ENCODE data around the gene KCNJ5.

KCNJ5 gene

DNA sequence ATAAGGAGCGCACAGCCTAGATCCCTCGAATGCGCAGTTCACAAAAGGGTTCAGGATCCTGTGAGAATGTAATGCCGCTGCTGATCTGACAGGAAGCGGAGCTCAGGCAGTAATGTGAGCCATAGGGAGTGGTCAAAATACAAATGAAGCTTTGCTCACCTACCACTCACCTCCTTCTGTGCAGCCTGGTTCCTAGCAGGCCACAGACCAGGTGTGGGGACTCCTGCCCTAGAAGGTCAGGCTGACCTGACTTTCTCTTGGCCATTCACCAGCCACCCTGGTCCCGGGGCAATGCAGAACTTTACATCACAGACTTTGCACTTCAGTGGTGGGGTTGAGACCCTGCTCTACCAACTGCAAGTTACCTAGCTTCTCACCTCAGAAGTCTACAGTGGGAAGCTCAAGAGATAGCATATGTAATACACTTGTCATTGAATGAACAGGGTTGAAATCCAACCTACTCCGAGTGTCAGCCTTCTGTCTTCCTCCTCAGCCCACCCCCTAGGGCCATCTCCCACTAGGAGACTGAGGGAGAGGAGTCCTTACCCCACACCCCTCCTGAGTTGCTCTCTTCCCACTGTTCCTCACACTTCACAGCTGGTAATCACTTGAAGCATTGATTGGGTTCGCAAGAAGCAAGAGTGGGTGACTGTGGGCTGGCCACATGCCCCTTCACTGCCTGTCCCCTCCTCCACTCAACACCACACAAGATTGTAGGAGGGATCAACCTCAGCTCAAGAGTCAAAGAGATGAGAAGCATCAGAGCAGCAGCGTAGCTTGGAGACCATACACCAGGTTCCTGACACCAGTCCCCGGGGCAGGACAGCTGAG, 22.1 kb upstream of the KCNJ5 start:
- DNase-seq (ENCODE audit: low read depth in 4 of 4, low spot score in 1 of 4): no peak

DNA sequence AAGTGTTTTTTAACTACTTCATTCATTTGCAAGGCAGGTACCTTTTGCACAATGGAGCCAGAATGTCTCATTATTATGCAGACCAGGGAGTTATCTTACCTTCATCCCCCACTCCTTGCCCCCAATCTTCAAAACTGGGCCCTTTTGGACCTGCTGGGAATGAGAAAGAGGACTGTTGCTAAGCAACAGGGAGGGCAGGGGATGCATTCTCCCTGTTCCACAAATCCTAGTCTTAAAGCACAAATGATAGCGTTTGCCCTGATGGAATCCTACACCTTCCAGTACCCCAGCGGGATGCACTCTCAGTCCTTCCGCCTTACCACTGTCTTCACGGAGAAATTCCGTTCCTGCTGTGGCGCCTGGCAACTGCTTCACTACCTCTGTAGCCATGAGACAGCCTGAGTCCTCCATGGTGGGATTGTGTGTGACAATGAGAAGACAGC, 20.0 kb upstream of the KCNJ5 start:
- no peak for DNase-seq (ENCODE audit: low read depth in 4 of 4, low spot score in 1 of 4)

DNA sequence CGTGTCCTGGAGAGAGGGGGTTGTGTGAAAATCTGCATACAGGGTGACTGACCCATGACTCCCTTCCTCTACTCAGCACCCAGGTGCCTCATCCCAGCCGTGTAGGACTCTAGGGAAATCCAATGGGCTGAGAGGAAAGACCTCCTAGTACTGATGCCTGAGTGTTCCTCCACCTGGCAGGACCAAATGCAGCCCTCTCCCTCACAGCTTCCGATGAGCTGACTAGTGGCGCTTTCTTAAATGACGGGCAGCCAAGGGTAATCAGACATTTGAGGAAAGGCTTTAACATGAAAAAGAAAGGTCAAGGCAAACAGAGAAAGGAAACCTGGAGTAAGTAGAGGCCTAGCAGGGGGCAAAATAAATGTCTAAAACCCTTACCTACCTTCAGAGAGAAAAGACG, 19.1 kb upstream of the KCNJ5 start:
- no peak for DNase-seq (ENCODE audit: low read depth in 4 of 4, low spot score in 1 of 4)

DNA sequence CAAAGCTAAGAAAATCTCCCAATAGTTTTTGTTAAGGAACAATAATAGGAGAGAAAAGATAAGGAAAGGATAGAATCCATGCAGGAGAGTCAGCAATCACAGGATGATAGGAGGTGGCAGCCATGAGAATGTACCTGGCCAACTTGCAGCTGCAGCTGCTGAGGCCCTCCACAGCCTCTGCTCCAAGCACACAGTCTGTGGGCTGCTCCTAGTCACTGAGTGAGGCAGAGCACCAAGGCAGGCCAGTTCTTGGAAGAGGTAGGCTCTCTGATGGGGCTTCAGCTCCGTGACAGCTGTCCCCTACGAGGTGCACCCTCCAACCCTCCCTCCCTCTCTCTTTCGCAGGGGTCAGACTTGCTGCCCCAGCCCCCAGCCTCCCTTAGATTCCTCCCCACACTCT, 18.6 kb upstream of the KCNJ5 start:
- no peak for DNase-seq (ENCODE audit: low read depth in 4 of 4, low spot score in 1 of 4)

DNA sequence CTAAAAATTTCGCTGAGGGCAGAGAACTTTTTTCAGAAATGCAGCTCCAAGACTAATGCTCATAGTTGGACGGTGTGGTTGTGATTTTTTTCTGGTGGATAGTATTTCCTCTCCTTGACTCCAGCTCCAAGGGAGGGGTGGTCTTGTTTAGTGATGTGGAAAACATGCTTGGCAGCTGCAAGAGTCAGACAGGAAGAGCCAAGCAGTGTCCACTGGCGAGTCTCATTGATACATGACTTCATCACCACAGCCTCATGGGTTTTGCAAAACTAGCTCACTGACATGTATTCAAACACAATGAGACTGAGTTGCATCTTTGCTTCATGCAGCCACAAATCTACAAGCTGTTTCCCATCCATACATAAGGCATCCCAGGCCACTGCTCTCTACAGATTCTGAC, 16.7 kb upstream of the KCNJ5 start:
- no peak for DNase-seq (ENCODE audit: low read depth in 4 of 4, low spot score in 1 of 4)

DNA sequence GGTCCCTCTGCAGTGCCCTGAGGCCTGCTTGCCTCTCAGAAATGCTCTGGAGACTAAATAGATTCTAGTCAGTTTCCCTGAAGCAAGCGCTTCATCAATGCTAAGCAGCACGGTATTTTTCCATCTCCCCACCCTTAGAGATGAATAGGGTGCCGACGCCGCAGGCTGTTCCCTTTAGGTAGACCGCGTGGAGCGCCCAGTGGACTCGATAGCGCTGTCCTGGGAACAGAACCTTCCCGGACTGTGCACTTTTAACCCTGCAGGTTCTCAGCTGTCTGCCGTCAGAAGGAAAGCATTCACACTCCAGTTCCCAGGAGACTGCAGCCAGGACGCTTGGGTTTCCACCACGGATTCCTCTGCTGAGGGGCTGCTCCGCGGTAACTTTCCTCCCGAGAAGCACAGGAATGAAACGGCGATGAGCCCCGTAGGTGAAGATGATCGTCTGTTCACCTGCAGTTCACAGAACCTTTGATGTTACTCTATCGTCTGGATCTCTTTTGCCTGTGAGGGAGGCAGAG, 15.0 kb upstream of the KCNJ5 start:
- no peak for DNase-seq (ENCODE audit: low read depth in 4 of 4, low spot score in 1 of 4)

DNA sequence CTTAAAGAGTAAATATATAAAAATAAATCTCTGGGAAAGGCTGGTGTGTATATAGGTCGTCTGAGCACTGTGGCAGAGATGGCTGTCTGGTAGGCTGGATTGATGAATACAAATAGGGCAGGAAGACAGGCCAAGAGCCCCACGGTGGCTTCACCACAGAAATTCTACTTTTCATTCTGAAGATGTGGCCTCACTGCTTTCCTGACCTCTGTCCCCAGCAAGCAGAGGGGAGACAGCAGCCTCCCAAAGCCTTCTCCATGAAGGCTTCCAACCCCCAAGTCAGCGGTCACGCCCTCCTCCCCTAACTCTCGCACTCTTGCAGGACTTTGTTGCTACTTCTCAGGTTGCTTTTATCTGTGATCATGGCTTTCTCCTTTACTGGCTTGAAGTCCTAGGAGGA, 13.4 kb upstream of the KCNJ5 start:
- no peak for DNase-seq (ENCODE audit: low read depth in 4 of 4, low spot score in 1 of 4)

DNA sequence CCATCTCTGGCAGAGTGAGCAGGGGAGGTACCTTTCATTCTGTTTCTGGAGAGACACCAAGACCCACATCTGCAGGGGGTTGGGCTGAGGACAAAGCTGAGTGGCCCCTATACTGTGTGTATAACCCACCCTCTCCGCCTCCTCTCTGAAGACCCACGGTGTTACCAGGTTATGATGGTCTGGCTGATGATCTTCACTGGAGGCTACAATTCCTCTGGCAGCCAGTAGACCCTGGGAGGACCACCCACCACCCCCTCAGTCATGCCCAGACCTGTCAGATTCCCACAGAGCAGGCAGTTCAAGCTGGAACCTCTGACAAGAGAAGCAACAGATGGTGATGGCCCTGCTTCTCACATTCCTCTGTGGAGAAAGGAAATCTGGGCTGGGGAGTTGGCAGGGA, 12.7 kb upstream of the KCNJ5 start:
- DNase-seq (ENCODE audit: low read depth in 4 of 4, low spot score in 1 of 4): no peak

DNA sequence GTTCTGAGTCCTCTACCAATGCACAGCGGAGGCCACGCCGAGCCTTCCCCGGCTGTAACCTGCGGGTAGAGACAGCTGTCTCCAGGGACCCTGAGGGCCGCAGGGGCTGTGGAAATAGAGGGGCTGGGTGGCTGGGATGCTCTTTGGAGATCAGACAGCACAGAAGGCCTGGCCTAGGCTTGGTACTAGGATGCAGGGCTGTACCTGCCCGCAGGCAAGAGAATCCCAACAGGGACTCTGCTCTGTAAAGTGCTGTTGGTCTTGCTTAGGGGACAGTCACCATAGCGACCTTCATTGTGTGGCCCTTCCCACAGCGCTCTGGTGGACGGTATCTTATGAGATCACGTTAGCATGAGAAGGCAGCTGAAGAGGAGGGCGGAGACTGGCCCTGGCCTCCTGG, 11.3 kb upstream of the KCNJ5 start:
- no peak for DNase-seq (ENCODE audit: low read depth in 4 of 4, low spot score in 1 of 4)

DNA sequence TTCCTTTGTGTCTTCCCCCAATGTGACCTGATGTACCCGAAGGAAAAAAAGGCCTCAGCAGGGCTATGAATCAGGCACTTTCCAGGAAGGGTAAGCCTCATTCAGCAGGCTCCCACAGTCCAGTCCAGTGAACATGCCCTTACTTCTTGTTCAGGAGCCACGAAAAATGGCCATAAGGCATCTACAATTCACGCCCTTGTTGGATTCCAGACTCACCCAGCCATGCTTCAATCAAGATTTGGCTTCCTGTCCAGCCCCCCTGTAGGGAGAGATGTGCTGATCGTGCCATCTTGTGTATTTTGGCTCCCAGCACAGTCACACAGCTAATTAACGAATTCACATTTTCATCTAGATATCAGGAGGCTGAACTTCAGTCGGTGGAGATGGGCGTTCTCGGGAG, 9.9 kb upstream of the KCNJ5 start:
- DNase-seq (ENCODE audit: low read depth in 4 of 4, low spot score in 1 of 4): no peak

DNA sequence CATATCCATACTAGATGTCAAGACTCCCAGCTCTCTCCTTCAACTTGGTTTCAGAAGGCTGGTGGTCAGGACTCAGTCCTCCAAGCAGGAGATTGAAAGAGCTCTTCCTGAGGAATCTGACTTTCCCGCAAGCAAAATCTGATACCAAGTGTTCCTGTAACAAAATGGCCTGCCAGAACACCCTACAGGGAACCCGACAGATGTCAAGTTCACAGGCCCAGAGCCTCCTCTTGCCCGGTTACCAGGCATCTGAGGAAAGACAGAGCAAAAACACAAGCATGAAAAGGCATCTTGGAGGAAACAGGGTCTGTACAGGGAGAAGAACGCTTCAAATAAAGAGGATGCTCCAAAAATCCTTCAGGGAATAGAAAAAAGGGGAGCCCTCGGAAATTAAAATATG, 8.7 kb upstream of the KCNJ5 start:
- no peak for DNase-seq (ENCODE audit: low read depth in 4 of 4, low spot score in 1 of 4)

DNA sequence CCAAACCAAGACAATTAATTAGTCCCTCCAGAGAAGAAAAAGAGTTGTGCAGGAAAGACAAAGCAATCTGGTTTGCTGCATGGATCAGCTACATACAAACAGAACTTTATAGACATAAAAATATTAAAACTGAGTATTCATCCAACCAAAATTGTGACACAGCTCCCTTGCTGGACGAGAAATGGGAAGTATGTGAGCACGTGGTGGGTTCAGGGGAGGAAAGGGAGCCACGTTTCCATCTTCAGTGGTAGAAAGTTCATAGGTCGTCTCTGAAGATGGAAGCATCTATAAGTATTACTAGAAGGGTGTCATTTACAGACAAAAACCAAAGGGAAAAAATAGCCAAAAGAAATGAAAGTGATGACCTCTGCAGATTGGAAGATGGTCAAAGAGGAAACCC, 7.1 kb upstream of the KCNJ5 start:
- DNase-seq (ENCODE audit: low read depth in 4 of 4, low spot score in 1 of 4): no peak

DNA sequence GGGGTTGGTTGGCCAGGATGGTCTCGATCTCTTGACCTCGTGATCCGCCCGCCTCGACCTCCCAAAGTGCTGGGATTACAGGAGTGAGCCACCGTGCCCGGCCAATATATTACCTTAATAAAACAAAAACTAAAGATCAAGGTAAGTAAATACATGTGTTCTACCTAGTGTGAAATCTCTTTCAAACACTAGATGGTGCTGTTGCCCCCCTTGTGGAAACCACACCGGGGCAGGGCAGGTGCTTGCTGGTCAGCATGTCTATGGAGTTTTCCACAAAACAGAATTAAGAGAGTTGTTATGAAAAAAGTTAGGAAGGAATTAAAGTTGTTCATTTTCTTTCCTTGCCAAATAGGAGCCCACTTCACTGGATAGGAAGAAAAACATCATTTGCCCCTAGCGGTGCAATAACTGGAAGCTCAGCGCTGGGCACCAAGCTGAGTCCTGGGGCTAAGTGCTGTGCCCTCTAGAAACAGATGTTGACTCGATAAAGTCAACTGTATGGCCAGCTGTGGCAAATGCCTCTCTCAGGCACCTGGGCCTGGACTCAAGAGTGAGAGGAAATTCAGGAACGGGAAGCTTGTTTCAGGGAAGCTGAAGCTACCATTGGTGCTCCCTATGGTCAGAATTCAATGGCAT, 6.3 kb upstream of the KCNJ5 start:
- DNase-seq (ENCODE audit: low read depth in 4 of 4, low spot score in 1 of 4): peak in 3 of 4 experiments; percentile 25 to 37 (median 31)

DNA sequence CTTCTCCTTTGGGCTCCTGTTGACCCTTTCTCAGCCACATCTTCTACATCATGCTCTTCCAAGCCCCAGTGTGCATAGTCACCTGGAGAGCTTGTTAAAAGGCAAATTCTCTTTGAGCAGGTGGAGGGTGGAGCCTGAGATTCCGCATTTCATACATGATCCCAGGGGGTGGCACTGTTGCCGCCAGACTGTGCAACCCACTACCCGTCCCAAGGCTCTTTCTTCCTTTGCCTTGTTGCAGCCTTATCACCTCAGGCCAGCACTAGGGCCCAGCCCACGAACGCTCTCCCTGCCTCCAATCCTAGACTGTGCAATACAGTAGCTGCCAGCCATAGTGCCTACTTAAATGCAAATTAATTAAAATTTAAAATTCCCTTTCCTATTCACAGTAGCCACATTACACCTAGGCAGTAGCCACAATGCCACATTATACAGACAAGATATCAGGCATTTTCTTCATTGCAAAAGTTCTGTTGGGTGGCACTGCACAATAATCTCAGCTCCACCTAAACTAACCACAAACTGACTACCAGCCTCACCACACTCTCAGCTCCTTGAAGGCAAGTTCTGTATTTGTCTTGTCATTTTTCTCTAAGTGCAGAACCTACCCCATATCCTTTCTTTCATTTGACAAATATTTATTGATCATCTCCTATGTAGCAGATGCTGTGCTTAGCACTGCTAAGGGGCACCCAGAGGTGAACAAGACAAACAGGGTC, 4.6 kb upstream of the KCNJ5 start:
- no peak for DNase-seq (ENCODE audit: low read depth in 4 of 4, low spot score in 1 of 4)

DNA sequence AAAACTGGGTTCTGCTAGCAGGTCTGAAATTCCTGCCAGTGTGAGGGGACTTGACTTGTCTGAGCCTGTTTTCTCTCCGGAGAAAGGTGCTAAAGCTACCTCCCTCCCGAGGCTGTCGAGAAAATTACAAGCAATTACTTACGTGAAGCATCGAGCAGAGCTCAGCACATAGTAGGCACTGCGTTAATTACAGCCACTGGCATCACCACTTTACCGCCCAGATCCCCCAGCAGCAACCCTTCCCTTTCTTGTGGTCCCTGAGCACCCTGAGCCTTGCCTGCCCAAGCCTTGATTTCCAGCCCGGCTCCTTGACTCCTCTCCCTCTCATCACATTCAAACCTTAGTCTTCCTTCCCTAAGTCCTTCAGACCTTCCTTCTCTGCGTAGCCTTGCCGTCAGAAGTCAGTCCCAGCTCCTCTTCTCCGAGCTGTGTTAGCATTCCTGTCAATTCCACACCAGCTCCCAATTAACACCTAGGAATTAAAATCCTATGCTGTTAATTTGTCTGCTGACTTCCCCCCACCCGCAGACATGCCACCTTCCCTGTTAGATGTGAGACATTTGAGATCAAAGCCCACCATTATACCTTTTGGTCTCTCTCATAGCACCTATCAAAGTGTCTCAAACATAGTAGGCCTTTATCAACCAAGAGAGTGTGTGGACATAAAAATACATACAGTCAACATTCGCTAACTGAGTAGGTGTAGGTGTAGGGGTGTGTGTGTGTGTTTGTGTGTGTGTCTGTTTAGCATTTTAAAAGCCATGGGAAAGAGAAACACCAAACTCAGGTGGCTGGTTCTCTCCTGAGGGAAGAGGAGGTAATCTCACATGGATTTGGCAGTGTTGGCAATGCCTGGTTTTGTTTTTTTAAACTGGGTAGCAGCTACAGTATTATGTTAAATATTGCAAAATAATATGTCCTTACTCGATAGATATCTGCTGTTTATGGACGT, 2.8 kb upstream of the KCNJ5 start:
- no peak for DNase-seq (ENCODE audit: low read depth in 4 of 4, low spot score in 1 of 4)

DNA sequence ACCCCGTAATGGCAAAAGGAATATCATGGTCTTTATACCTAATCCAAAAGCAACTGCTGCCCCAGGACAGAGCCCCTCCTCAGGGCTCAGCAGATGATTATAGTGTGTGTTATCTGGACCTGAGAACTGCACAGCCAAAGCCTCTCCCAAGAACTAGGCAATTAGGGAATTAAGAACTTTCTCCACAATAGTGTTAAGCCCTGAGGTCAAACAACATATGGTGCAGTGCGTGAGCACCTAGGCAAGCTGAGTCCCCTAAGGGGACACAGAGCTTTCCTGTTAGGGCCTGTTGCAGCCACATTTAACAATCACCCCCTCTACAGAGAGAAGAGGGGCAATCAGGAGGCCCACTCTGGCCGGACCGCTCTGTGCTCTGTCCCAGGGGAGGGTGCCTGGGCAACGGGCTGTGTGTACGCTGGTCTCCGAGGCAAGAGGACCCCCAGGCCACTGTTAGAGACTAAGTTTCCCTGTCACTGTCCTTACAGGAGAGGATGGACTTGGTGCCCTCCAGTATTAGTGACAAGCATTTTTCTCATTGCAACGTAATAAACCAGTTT, 1.4 kb upstream of the KCNJ5 start:
- DNase-seq (ENCODE audit: low read depth in 4 of 4, low spot score in 1 of 4): no peak

DNA sequence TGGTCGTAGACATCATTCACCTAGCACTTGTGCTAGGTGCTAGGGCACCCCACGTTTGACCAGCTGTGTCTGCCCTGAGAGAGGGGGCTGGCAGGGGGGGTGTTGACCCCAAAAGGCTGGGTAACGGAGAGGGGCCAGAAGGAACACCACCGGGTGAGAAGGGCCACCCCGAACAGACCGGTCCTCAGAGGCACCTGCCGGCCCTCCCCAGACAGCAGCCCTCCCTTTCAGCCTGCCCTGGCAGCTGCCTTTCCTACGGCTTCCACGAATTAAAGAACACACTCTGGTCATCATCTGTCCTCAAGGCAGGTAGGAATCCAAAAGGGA, 977 bp upstream of the KCNJ5 start:
- DNase-seq (ENCODE audit: low read depth in 4 of 4, low spot score in 1 of 4): no peak

DNA sequence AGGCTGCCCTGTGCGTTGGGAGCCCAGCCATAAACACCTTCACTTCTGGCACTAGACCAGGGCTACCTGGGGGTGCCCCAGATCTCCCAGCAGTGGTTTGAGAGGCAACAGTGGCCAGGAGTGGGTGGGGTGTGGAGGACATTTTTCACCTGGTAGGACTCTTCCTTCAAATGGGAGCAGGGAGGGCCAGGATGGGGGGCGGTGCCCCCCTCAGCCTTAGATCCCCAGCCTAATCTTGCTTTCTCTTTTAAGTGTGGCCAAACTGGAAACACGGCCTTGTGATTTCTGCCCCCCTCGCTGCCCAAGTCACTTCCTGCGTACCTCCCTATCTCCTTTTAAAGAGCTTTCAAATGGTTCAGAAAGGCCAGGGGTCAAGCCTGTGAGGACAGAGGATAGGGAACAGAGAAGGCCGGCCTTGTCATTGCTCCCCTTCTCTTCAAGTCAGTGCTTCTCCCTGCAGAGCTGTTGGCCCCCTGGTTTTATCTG, 800 bp downstream of the KCNJ5 start:
- DNase-seq (ENCODE audit: low read depth in 4 of 4, low spot score in 1 of 4): no peak

DNA sequence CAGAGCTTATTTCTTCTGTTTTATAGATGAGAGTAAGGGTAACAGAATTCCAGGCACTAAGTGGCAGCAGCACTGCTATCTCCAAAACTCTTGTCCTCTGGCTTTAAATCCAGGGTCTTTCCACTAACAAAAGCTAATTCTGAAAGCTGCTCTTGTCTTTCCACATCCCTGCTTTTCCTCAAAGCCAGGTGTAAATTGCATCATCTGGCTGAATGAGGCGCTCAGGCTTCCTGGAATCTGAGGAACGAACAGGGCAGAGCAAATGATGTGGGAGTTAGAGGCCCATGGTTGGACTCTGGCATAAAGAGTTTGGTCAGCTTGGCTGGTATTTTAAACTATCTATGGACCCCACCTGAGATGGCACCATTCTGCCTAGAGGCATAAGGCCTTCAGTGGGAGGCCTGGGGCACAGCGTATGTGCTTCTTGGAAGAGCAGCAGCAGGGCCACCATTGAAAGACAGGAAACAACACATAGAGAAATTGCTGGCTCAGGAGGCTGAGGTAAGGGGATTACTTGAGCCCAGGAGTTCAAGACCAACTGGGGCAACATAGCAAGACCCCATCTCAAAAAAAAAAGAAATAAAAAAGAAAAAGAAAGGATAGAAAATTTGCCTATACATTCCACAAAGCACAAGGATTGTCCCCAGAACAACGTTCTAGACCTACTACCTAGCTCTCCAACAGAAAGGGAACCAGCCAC, 1.9 kb downstream of the KCNJ5 start:
- no peak for DNase-seq (ENCODE audit: low read depth in 4 of 4, low spot score in 1 of 4)

Measured in stimulated activated CD4-positive, alpha-beta T cell treated with anti-CD3 and anti-CD28 coated beads, Interleukin-1b, Interleukin-23, amount 100 ng/mL, for 24 hours (primary cell).